ENCODE data around the gene HOXC4. TPM values are rescaled to one million over a fixed set of nuclear protein-coding genes. Genes with fewer than 3 reads are reported as not detected.

HOXC4 gene
- total RNA-seq, 3 donors from 2014 or later: 2.3 TPM; not detected in 2

DNA sequence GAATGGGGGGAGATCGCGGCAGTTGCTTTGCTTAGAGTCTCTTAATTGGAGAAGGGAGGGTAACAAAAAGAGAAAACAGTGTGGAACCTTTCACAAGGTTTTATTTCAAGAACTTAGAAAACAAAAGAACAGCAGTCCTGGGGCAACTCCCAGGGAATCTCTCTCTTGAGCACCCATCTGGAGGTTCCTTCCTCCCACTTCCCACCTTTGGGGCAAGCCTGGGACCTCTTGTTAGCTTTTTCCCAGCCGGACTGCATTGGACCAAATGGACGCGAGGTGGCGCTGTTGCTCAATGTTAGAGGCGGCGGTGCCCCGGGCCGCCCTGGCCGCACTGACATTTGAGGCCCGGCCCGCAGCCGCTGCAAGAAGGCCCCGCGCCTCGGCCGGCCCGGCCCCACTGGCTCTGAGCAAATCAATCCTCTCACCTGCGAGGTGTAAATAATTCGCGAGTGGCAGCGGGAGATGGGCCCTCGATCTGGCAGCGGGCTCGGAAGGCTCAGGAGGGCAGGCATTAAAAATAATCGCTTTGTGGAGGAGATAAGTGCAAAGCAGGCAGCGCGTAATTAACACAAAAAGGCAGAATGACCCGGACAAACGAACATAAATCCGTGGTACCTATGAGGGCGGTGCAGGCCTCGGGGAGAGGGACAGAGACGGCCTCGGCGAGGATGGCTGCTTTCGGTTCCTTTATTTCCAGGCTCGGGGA is 47.6 kb upstream of the HOXC4 start:
- intact Hi-C loops (cut with DNase I, micrococcal nuclease): loop anchor here (5.0 kb wide), 2 partner anchors 186 to 196 kb away; no protein-coding TSS in a partner anchor
- H3K4me1 ChIP-seq (ENCODE audit: low read depth): peaks cover 5% of the 10 kb centered on the region
- DNase-seq: peak; percentile 82 to 91 (median 89)
- TF ChIP-seq, protein P1, sequence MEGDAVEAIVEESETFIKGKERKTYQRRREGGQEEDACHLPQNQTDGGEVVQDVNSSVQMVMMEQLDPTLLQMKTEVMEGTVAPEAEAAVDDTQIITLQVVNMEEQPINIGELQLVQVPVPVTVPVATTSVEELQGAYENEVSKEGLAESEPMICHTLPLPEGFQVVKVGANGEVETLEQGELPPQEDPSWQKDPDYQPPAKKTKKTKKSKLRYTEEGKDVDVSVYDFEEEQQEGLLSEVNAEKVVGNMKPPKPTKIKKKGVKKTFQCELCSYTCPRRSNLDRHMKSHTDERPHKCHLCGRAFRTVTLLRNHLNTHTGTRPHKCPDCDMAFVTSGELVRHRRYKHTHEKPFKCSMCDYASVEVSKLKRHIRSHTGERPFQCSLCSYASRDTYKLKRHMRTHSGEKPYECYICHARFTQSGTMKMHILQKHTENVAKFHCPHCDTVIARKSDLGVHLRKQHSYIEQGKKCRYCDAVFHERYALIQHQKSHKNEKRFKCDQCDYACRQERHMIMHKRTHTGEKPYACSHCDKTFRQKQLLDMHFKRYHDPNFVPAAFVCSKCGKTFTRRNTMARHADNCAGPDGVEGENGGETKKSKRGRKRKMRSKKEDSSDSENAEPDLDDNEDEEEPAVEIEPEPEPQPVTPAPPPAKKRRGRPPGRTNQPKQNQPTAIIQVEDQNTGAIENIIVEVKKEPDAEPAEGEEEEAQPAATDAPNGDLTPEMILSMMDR (IDR thresholded peaks at IDR 0.05): peak; percentile 73
- peak; percentile 93 for ATAC-seq
- no peaks in the 10 kb centered on the region for H3K36me3 ChIP-seq (ENCODE audit: low read depth)
- H3K4me3 ChIP-seq: no peak overlapping the region
- no peaks in the 10 kb centered on the region for H3K9me3 ChIP-seq

DNA sequence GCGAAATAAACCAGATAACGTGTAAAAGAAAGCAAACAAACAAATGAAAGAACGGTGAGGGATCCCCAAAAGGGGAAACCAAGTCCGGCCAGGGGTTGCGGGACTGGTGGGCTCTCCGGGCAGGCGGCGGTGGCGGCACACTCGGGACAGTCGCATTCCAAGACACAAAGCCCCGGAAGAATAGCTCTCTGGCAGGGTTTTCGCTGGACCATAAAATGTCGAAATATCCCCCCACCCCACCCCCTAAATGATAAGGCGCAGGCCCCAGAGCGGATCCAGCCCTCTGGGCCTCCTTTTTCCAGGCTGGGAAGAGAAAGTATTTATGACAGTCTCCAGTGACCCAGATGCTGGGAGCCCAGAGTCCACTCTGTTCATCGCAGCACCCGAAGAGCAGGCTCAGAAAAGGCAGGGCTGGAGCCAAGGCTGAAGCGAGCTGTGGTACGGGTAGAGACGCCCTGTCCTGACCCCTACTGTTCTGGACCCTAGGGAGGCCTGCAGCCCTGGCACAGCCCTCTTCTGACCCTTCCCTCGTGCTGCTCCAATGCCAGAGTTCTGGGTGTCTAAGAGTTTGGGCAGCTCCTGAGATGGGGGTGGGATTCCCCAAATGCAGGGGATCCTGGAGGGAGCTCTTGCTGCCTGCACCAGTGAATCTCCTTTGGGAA is 46.9 kb upstream of the HOXC4 start:
- DNase-seq: peak in 1 of 3 donors; percentile 36
- Histone ChIP-seq H3K4me3 (no peak overlapping the region), H3K9me3 (no peaks in the 10 kb centered on the region), H3K36me3 (ENCODE audit: low read depth) (no peaks in the 10 kb centered on the region), H3K4me1 (ENCODE audit: low read depth) (peaks cover 9% of the 10 kb centered on the region)
- no peak for ATAC-seq
- TF ChIP-seq, protein P1 (IDR thresholded peaks at IDR 0.05): no peak
- intact Hi-C loops (cut with DNase I, micrococcal nuclease): loop anchor here (5.0 kb wide), 2 partner anchors 186 to 196 kb away; no protein-coding TSS in a partner anchor

DNA sequence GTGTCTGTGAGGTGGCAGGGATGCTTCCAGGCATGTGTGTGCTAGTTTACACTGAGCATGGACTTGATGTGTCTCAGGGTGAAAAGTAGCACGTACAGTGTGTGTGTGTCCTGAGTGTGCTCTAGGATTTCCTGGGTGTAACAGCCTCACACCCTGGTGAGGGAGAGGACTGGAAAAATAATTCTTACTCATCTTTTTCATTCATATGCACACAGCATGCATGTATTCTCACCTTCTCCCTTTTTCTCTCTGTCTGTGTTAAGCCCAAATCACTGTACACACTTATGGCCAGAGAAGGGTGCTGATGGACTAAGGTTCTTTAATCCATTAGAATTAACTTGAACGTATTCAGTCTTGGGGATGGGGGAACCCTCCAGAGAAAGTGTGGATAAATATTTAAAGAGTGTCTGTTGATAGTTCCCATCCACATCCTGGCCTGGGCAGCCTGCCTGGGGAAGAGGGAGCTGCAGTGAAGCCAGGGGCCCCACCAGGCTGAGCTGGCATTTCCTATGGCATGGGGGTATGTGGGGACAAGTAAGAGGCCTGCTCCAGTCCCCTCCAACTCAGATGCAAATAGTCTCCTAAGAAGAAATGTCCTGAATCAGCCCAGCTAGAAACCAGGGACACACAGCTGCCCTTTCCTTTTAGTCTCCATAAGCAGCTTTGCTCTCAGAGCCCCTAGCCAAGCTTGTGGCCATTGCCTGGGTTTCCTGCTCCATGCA is 45.9 kb upstream of the HOXC4 start:
- H3K9me3 ChIP-seq: no peaks in the 10 kb centered on the region
- no peak for ATAC-seq
- no peak overlapping the region for H3K4me3 ChIP-seq
- no peaks in the 10 kb centered on the region for H3K36me3 ChIP-seq (ENCODE audit: low read depth)
- intact Hi-C loops (cut with DNase I, micrococcal nuclease): loop anchor here (5.0 kb wide), 2 partner anchors 185 to 195 kb away; no protein-coding TSS in a partner anchor
- TF ChIP-seq, protein P1 (IDR thresholded peaks at IDR 0.05): no peak
- H3K4me1 ChIP-seq (ENCODE audit: low read depth): peaks cover 9% of the 10 kb centered on the region
- DNase-seq: no peak

DNA sequence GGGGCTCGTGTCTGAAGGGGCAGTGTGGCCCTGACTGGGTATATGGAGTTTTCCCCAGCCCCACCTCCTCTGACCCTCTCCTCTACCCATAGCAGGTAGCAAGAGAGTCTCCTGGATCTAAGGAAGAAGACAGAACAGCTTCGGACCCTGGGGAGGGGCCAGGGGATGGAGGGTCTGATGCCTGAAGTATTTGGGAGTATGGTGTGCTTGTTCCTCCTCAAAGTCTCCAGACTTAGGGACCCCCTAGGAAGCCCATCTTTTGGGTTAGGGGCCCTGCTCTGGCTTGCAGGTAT is 45.4 kb upstream of the HOXC4 start:
- no peaks in the 10 kb centered on the region for H3K9me3 ChIP-seq
- H3K4me3 ChIP-seq: no peak overlapping the region
- DNase-seq: no peak
- TF ChIP-seq, protein P1 (IDR thresholded peaks at IDR 0.05): no peak
- no peaks in the 10 kb centered on the region for H3K36me3 ChIP-seq (ENCODE audit: low read depth)
- ATAC-seq: no peak
- H3K4me1 ChIP-seq (ENCODE audit: low read depth): peaks cover 9% of the 10 kb centered on the region
- intact Hi-C loops (cut with DNase I, micrococcal nuclease): loop anchor here (5.0 kb wide), 2 partner anchors 184 to 194 kb away; no protein-coding TSS in a partner anchor

DNA sequence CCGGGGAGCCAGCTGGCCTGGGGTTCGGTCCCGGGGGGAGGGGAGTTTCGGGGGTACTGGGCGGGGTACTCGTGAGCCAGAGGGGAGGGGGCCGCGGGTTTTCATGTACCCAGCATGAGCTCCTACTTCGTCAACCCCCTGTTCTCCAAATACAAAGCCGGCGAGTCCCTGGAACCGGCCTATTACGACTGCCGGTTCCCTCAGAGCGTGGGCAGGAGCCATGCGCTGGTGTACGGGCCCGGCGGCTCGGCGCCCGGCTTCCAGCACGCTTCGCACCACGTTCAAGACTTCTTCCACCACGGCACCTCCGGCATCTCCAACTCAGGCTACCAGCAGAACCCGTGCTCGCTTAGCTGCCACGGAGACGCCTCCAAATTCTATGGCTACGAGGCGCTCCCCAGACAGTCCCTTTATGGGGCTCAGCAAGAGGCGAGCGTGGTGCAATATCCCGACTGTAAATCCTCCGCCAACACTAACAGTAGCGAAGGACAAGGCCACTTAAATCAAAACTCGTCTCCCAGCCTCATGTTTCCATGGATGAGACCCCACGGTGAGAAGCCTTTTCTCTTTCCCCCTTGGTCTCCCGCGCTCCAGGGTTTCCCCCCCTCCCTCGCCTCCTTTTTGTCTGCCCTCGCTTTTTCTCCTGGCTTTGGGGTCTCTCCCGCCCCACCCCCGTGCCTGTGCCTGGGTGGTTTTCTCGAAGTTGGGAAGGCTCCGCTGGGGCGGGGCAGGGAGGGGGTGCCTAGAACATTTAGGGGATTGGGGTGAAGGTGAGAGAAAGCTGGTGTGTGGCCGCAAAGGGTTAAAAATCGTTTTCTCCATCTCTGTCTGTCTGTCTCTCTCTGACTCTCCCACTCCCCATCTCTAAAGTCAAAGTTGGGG is 44.2 kb upstream of the HOXC4 start:
- H3K9me3 ChIP-seq: no peaks in the 10 kb centered on the region
- no peak overlapping the region for H3K4me3 ChIP-seq
- intact Hi-C loops (cut with DNase I, micrococcal nuclease): loop anchor here (5.0 kb wide), 2 partner anchors 183 to 193 kb away; no protein-coding TSS in a partner anchor
- TF ChIP-seq, protein P1 (IDR thresholded peaks at IDR 0.05): no peak
- DNase-seq (peak in 1 of 3 donors; percentile 29), ATAC-seq (no peak)
- peaks cover 9% of the 10 kb centered on the region for H3K4me1 ChIP-seq (ENCODE audit: low read depth)
- H3K36me3 ChIP-seq (ENCODE audit: low read depth): no peaks in the 10 kb centered on the region
